Progenitor cell of endocrine pancreas (in vitro differentiated cells): ENCODE measurements around the gene CENPA. TPM values are rescaled to one million over a fixed set of nuclear protein-coding genes. Genes with fewer than 3 reads are reported as not detected.
"Not testable (repeated sequence)": the region's sequence is repeated elsewhere in the genome, so short reads cannot be mapped to it uniquely, and the experiment has no call there.

ENCODE experiments used
- DNase-seq: peaks from one replicate; pipeline ENCODE4 v3.0.0; 2021; ENCODE audit warnings: low spot score; ENCODE audit not compliant: unreplicated experiment
- H3K27ac Mint-ChIP-seq: 2 replicates; pipeline ENCODE4 v1.8.0; 2021; ENCODE audit warnings: mild to moderate bottlenecking, moderate library complexity, mixed read lengths
- H3K27me3 Mint-ChIP-seq: 2 replicates; pipeline ENCODE4 v1.8.0; 2021; ENCODE audit warnings: mixed read lengths
- H3K36me3 Mint-ChIP-seq: 2 replicates; pipeline ENCODE4 v1.8.0; 2022; ENCODE audit warnings: mixed read lengths; ENCODE audit not compliant: insufficient read depth
- H3K4me1 Mint-ChIP-seq: 2 replicates; pipeline ENCODE4 v1.8.0; 2021; ENCODE audit warnings: low read depth, mixed read lengths
- H3K4me3 Mint-ChIP-seq: 2 replicates; pipeline ENCODE4 v1.8.0; 2021; ENCODE audit warnings: low read depth, mild to moderate bottlenecking, moderate library complexity, mixed read lengths
- H3K9me3 Mint-ChIP-seq: 2 replicates; pipeline ENCODE4 v1.8.0; 2021; ENCODE audit warnings: low read depth, mixed read lengths
- total RNA-seq: library from RNA; stranded (reverse); gene quantifications from 2 replicates; pipeline ENCODE4 v1.2.1, GENCODE V29; 2021
- TF ChIP-seq, protein P1 (sequence below): fragments of 200-600 bp; sonication (generic); IDR thresholded peaks from one replicate; pipeline ENCODE4 v1.5.0; 2021; ENCODE audit warnings: antibody characterized with exemption, mild to moderate bottlenecking; ENCODE audit not compliant: unreplicated experiment

The CENPA gene
- total RNA-seq, 1 donor from 2014 or later: 10.7 TPM

DNA sequence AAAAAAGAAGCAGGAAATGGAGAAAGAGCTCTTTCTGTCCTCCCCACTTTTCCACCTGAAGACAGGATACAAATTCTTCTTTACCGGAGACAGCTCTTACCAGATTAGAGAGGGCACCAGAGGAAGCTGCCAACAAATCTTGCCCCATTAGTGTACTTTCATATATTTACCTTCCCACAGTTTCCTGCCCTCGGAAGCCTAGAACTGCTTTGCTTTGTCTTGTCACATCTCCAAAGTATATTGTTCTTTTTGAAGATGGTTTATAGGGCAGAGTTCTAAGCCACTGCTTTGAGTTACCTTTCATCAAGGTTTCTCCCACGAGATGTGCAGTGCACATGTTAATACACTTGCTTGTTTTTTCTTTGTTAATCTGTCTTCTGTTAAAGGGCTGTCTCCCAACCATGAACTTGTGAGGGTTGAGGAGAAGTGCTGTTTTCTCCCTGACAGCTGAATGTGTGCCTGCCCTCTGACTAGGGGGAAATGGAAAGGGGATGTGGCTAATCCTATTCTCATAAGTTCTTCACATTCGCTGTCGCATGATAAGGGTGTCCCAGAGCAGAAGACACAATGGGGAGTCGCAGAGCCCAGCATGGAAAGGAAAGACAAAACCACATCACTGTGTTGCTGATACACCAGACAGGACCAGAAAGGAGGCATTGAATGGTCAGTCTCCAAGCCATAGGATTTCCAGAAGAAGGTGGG, 24.2 kb downstream of the CENPA start:
- TF ChIP-seq, protein P1, sequence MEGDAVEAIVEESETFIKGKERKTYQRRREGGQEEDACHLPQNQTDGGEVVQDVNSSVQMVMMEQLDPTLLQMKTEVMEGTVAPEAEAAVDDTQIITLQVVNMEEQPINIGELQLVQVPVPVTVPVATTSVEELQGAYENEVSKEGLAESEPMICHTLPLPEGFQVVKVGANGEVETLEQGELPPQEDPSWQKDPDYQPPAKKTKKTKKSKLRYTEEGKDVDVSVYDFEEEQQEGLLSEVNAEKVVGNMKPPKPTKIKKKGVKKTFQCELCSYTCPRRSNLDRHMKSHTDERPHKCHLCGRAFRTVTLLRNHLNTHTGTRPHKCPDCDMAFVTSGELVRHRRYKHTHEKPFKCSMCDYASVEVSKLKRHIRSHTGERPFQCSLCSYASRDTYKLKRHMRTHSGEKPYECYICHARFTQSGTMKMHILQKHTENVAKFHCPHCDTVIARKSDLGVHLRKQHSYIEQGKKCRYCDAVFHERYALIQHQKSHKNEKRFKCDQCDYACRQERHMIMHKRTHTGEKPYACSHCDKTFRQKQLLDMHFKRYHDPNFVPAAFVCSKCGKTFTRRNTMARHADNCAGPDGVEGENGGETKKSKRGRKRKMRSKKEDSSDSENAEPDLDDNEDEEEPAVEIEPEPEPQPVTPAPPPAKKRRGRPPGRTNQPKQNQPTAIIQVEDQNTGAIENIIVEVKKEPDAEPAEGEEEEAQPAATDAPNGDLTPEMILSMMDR: no peak
- Mint-ChIP-seq H3K27ac (no peak overlapping the region), H3K4me3 (no peak overlapping the region), H3K36me3 (no peaks in the 10 kb centered on the region), H3K27me3 (peaks cover 10% of the 10 kb centered on the region), H3K4me1 (no peaks in the 10 kb centered on the region), H3K9me3 (peaks cover 2% of the 10 kb centered on the region)
- no peak for DNase-seq

- H3K9me3 Mint-ChIP-seq: peaks cover 4% of the 10 kb centered on the region
Measured at GRCh38 chr2:26811261-26811660, 25.4 kb downstream of the CENPA start.

DNA sequence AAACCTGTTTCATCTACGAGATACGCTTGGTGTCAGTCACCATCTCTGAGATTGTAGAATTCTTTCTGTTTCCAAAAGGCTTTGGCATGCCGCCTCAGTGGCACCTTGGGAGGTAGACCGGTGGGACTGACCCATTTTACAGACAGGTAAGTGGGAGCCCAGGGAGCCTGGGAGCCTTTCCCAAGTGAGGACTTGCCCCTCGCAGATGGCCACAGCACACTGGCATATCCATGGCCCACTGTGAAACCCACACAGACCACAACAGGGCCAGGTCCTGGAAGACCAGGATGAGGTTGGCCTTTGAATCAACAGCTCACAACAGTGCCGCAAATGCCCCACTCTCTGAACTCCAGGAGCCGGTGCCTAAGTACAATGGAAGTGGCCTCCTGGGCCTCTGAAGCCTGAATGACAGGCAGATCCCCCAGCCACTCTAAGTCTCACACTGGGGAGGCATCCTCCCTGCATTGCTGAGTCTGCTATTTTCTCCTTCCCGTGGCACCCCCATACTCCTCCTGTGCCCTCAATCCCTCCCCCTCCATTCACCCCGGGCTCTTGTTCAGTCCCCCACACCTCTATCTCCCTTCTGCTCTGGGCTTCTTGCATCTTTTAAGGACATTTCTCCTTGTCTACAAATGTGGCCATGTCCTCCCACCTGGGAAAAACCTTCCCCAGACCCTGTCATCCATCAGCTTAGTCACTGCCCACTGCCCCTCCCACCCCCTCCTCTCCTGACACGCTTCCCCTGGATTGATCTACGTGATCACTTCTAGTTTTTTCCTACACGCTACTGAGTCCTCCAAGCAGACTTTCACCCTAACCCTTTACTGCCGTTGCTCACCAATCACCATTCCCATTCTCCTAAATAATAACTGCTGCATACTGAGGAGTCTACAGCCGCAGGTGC, 26.2 kb downstream of the CENPA start:
- no peaks in the 10 kb centered on the region for H3K4me1 Mint-ChIP-seq
- H3K9me3 Mint-ChIP-seq: peaks cover 4% of the 10 kb centered on the region
- no peak for DNase-seq
- TF ChIP-seq, protein P1: no peak
- no peak overlapping the region for H3K27ac Mint-ChIP-seq
- peaks cover 10% of the 10 kb centered on the region for H3K27me3 Mint-ChIP-seq
- no peaks in the 10 kb centered on the region for H3K36me3 Mint-ChIP-seq
- H3K4me3 Mint-ChIP-seq: no peak overlapping the region

More at GRCh38 chr2:26811261-26811660, 25.4 kb downstream of the CENPA start:
- Mint-ChIP-seq H3K36me3 (no peaks in the 10 kb centered on the region), H3K4me3 (no peak overlapping the region), H3K27ac (no peak overlapping the region), H3K27me3 (peaks cover 10% of the 10 kb centered on the region), H3K4me1 (no peaks in the 10 kb centered on the region)
- DNase-seq: no peak
- TF ChIP-seq, protein P1: no peak

GRCh38 chr2:26812731-26813130, 26.9 kb downstream of the CENPA start:
- DNase-seq: no peak
- TF ChIP-seq, protein P1: no peak
- peaks cover 12% of the 10 kb centered on the region for H3K27me3 Mint-ChIP-seq
- no peak overlapping the region for H3K4me3 Mint-ChIP-seq
- peaks cover 4% of the 10 kb centered on the region for H3K9me3 Mint-ChIP-seq
- H3K36me3 Mint-ChIP-seq: no peaks in the 10 kb centered on the region
- H3K27ac Mint-ChIP-seq: no peak overlapping the region
- no peaks in the 10 kb centered on the region for H3K4me1 Mint-ChIP-seq

- H3K4me1 Mint-ChIP-seq, H3K27ac Mint-ChIP-seq, H3K4me3 Mint-ChIP-seq, H3K9me3 Mint-ChIP-seq, DNase-seq, H3K36me3 Mint-ChIP-seq: not testable (repeated sequence)
- peaks cover 24% of the 10 kb centered on the region for H3K27me3 Mint-ChIP-seq
Measured at GRCh38 chr2:26814072-26814765, 28.4 kb downstream of the CENPA start.
